Hepatocyte (in vitro differentiated cells): ENCODE results near the gene MYL2. TPM values are rescaled to one million over a fixed set of nuclear protein-coding genes. Genes with fewer than 3 reads are reported as not detected.

Source experiments
- DNase-seq: peaks from one replicate; pipeline ENCODE4 v3.0.0-alpha.2; 2016; ENCODE audit warnings: low spot score
- H2AFZ ChIP-seq: fragments of 200-600 bp; sonication (generic); 2 replicates; pipeline ENCODE4 v1.6.0; 2016; ENCODE audit warnings: antibody characterized with exemption, mild to moderate bottlenecking
- H3K27ac ChIP-seq: fragments of 200-600 bp; sonication (generic); 2 replicates; pipeline ENCODE4 v1.5.1; 2016; ENCODE audit warnings: mild to moderate bottlenecking
- H3K27me3 ChIP-seq: fragments of 200-600 bp; sonication (generic); 2 replicates; pipeline ENCODE4 v1.6.1; 2016
- H3K36me3 ChIP-seq: fragments of 200-600 bp; sonication (generic); replicated peaks from 2 replicates; pipeline ENCODE4 v1.5.1; 2016; ENCODE audit warnings: low read depth; ENCODE audit not compliant: insufficient read depth
- H3K4me1 ChIP-seq: fragments of 200-600 bp; sonication (generic); 2 replicates; pipeline ENCODE4 v1.5.1; 2016; ENCODE audit warnings: mild to moderate bottlenecking, moderate library complexity; ENCODE audit not compliant: insufficient read depth
- H3K4me2 ChIP-seq: fragments of 200-600 bp; sonication (generic); 2 replicates; pipeline ENCODE4 v1.6.0; 2016
- H3K4me3 ChIP-seq: fragments of 200-600 bp; sonication (generic); 2 replicates; pipeline ENCODE4 v1.5.1; 2016; ENCODE audit warnings: mild to moderate bottlenecking
- H3K79me2 ChIP-seq: fragments of 200-600 bp; sonication (generic); 2 replicates; pipeline ENCODE4 v1.6.0; 2017; ENCODE audit warnings: mild to moderate bottlenecking
- H3K9me2 ChIP-seq: fragments of 200-600 bp; sonication (generic); replicated peaks from 2 replicates; pipeline ENCODE4 v1.6.0; 2017; ENCODE audit warnings: mild to moderate bottlenecking; ENCODE audit not compliant: insufficient read depth
- H3K9me3 ChIP-seq: fragments of 200-600 bp; sonication (generic); 2 replicates; pipeline ENCODE4 v1.5.1; 2016; ENCODE audit warnings: low read depth, mild to moderate bottlenecking
- H4K20me1 ChIP-seq: fragments of 200-600 bp; sonication (generic); 2 replicates; pipeline ENCODE4 v1.6.0; 2016; ENCODE audit warnings: mild to moderate bottlenecking; ENCODE audit not compliant: insufficient read depth, poor library complexity, severe bottlenecking
- EZH2 ChIP-seq: fragments of 200-600 bp; sonication (generic); IDR thresholded peaks from 2 replicates; pipeline ENCODE4 v1.6.1; 2016; ENCODE audit warnings: antibody characterized with exemption, mild to moderate bottlenecking, borderline replicate concordance
- EZH2phosphoT487 ChIP-seq: fragments of 200-600 bp; sonication (generic); IDR thresholded peaks from one replicate; pipeline ENCODE4 v1.6.1; 2018; ENCODE audit warnings: antibody characterized with exemption, mild to moderate bottlenecking, low read depth, moderate library complexity; ENCODE audit not compliant: unreplicated experiment, severe bottlenecking
- WGBS: methylation state at CpG from one replicate; pipeline ENCODE4 v1.1.6; 2016; ENCODE audit warnings: low lambda C conversion rate; ENCODE audit errors: missing lambda C conversion rate; 5-methylcytosine and 5-hydroxymethylcytosine counted together
- polyA plus RNA-seq: library from polyadenylated mRNA; unstranded; fragments of >200 nt; fragmentation: Nextera tagmentation; extraction: Ambion mirVana; gene quantifications from 2 replicates; pipeline ENCODE4 v1.2.1, GENCODE V29; 2016
- total RNA-seq: library from RNA; depleted of rRNA; stranded (reverse); fragments of >200 nt; gene quantifications from 2 replicates; pipeline ENCODE4 v1.2.3, GENCODE V29; 2014
- TF ChIP-seq, protein P1 (sequence below): fragments of 200-600 bp; sonication (generic); IDR thresholded peaks from 2 replicates; pipeline ENCODE4 v1.5.1; 2016; ENCODE audit warnings: antibody characterized with exemption, mild to moderate bottlenecking; ENCODE audit not compliant: poor library complexity

MYL2 gene
- total and polyA plus RNA-seq, 2 experiments from 2014 or later: not detected

DNA sequence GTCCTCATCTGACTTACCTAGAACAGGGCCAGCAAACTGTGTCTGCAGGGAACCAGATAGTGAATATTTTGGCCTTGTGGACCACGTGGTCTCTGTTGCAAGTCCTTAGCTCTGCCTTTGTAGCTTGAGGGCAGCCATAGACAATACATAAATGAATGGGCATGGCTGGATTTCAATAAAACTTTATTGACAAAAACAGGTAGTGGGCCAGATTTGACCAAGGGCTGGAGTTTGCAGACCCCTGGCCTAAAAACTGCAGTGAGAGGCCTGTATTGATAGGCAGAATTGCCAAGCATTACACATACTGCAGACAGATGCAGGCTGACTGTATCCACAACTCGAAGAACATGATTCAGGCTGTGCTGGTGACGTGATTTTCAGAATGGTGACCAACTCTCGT lies 48.3 kb downstream of the MYL2 start:
- no peaks in the 10 kb centered on the region for H3K9me2 ChIP-seq
- H4K20me1 ChIP-seq: no peaks in the 10 kb centered on the region
- no peak overlapping the region for H3K27ac ChIP-seq
- no peaks in the 10 kb centered on the region for H3K4me1 ChIP-seq
- no peaks in the 10 kb centered on the region for H3K27me3 ChIP-seq
- no peak overlapping the region for H3K4me3 ChIP-seq
- TF ChIP-seq, protein P1, sequence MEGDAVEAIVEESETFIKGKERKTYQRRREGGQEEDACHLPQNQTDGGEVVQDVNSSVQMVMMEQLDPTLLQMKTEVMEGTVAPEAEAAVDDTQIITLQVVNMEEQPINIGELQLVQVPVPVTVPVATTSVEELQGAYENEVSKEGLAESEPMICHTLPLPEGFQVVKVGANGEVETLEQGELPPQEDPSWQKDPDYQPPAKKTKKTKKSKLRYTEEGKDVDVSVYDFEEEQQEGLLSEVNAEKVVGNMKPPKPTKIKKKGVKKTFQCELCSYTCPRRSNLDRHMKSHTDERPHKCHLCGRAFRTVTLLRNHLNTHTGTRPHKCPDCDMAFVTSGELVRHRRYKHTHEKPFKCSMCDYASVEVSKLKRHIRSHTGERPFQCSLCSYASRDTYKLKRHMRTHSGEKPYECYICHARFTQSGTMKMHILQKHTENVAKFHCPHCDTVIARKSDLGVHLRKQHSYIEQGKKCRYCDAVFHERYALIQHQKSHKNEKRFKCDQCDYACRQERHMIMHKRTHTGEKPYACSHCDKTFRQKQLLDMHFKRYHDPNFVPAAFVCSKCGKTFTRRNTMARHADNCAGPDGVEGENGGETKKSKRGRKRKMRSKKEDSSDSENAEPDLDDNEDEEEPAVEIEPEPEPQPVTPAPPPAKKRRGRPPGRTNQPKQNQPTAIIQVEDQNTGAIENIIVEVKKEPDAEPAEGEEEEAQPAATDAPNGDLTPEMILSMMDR: no peak
- TF ChIP-seq EZH2 (no peak), EZH2phosphoT487 (no peak)
- no peak overlapping the region for H3K4me2 ChIP-seq
- 90% methylated on average over 4 of the region's 4 CpGs for WGBS
- H2AFZ ChIP-seq: no peak overlapping the region
- H3K36me3 ChIP-seq: no peaks in the 10 kb centered on the region
- H3K9me3 ChIP-seq: no peaks in the 10 kb centered on the region
- no peaks in the 10 kb centered on the region for H3K79me2 ChIP-seq
- no peak for DNase-seq

DNA sequence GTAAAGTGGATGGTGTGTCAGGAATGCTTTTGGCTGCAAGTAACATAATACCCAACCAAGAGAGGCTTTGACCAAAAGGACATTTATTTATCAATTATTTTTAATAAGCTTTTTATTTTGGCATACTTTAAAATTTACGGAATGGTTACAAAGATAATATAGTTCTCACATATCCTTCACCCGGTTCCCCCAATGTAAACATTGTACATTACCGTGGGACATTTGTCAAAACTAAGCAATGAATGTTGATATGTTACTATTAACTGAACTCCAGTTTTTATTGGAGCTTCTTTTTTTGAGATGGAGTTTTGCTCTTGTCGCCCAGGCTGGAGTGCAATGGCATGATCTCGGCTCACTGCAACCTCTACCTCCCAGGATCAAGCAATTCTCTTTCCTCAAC lies 50.6 kb downstream of the MYL2 start:
- Histone ChIP-seq H3K4me2 (no peak overlapping the region), H3K79me2 (no peaks in the 10 kb centered on the region), H2AFZ (no peak overlapping the region), H3K9me2 (no peaks in the 10 kb centered on the region), H4K20me1 (no peaks in the 10 kb centered on the region), H3K4me3 (no peak overlapping the region), H3K4me1 (no peaks in the 10 kb centered on the region), H3K27ac (no peak overlapping the region), H3K9me3 (no peaks in the 10 kb centered on the region), H3K36me3 (no peaks in the 10 kb centered on the region), H3K27me3 (no peaks in the 10 kb centered on the region)
- no peak for DNase-seq
- 86% methylated on average over 5 of the region's 5 CpGs for WGBS
- TF ChIP-seq, protein P1: no peak
- TF ChIP-seq EZH2phosphoT487 (no peak), EZH2 (no peak)

DNA sequence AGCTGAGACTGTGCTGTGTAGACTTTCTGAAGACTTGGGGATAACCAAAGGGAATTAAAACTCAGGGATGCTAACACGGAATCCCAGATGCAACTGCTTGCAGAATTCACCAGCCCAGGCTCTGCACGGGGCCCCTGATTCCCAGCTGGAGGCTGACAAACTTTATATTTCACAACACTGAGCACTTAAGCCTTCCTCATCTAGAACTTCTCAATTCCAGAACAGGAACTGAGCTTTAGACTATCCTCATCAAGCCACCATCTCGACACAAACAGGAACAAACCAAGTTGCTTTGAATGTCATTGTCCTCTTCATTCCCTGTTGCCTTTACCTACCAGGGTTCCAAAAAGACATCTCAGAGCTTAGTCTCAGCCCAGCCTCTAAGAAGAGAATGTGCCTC lies 51.4 kb downstream of the MYL2 start:
- H3K27me3 ChIP-seq: no peaks in the 10 kb centered on the region
- DNase-seq: no peak
- H3K27ac ChIP-seq: no peak overlapping the region
- no peak for TF ChIP-seq EZH2phosphoT487
- TF ChIP-seq, protein P1: no peak
- no peak for TF ChIP-seq EZH2
- no peaks in the 10 kb centered on the region for H3K9me2 ChIP-seq
- no peaks in the 10 kb centered on the region for H3K79me2 ChIP-seq
- no peak overlapping the region for H3K4me2 ChIP-seq
- no peaks in the 10 kb centered on the region for H3K36me3 ChIP-seq
- 85% methylated on average over 3 of the region's 3 CpGs for WGBS
- no peak overlapping the region for H2AFZ ChIP-seq
- no peak overlapping the region for H3K4me3 ChIP-seq
- H3K9me3 ChIP-seq: no peaks in the 10 kb centered on the region
- no peaks in the 10 kb centered on the region for H3K4me1 ChIP-seq
- H4K20me1 ChIP-seq: no peaks in the 10 kb centered on the region

DNA sequence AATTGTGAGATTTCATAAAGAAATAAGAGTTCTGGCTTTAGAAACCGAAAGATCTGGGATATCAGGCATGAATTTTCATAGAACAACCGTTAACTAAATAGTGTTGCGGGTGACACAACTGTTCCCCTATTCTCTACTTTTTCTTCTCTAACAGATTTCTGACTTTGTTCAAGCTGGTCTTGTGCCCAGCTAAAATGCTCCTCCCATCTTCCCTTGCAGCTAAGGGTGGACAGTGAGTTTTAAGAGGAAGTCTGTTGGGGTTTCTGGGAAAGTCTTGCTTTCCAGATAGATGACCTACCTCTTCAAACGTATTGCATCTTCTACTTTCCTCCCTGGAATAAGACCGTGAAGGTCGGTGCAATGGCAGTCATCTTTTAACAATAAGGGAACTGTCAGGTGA lies 54.9 kb downstream of the MYL2 start:
- no peaks in the 10 kb centered on the region for H3K79me2 ChIP-seq
- 92% methylated on average over 6 of the region's 6 CpGs for WGBS
- no peaks in the 10 kb centered on the region for H3K4me1 ChIP-seq
- H3K9me3 ChIP-seq: no peaks in the 10 kb centered on the region
- no peak overlapping the region for H3K27ac ChIP-seq
- H3K36me3 ChIP-seq: no peaks in the 10 kb centered on the region
- DNase-seq: no peak
- no peaks in the 10 kb centered on the region for H3K9me2 ChIP-seq
- TF ChIP-seq, protein P1: no peak
- TF ChIP-seq EZH2 (no peak), EZH2phosphoT487 (no peak)
- no peak overlapping the region for H2AFZ ChIP-seq
- no peaks in the 10 kb centered on the region for H4K20me1 ChIP-seq
- no peak overlapping the region for H3K4me3 ChIP-seq
- H3K27me3 ChIP-seq: no peaks in the 10 kb centered on the region
- H3K4me2 ChIP-seq: no peak overlapping the region
